WI38 (cell line): ENCODE results near the gene SLC25A15.

ENCODE experiments used
- H3K4me3 ChIP-seq: 2 replicates; pipeline ENCODE4 v1.5.1; 2011; ENCODE audit warnings: low read depth, mild to moderate bottlenecking, control low read depth, low read length
- CTCF ChIP-seq: IDR thresholded peaks from 2 replicates; pipeline ENCODE4 v1.5.1; 2012; ENCODE audit warnings: low read depth, mild to moderate bottlenecking, control low read depth, low read length

Gene SLC25A15

GRCh38 chr13:40789275-40790153 is at the start of gene SLC25A15:
SLC25A15 (plus strand) TSS chr13:40789611; CDS start chr13:40793227, 3,616 bp downstream.
- TF ChIP-seq CTCF, result no peak
- peak within 1 kb of the TSS; percentile 69 for H3K4me3 ChIP-seq

GRCh38 chr13:40749327-40749726 is 40.1 kb upstream of the SLC25A15 start:
- no peak for TF ChIP-seq CTCF
- H3K4me3 ChIP-seq, result no peak overlapping the region

- no peak for TF ChIP-seq CTCF
- no peak overlapping the region for H3K4me3 ChIP-seq
Measured at GRCh38 chr13:40755082-40755700, 34.2 kb upstream of the SLC25A15 start.

- H3K4me3 ChIP-seq, result no peak overlapping the region
- no peak for TF ChIP-seq CTCF
Measured at GRCh38 chr13:40756042-40756441, 33.4 kb upstream of the SLC25A15 start.

- no peak overlapping the region for H3K4me3 ChIP-seq
- no peak for TF ChIP-seq CTCF
Measured at GRCh38 chr13:40758811-40759210, 30.6 kb upstream of the SLC25A15 start.

GRCh38 chr13:40762849-40763248 is 26.6 kb upstream of the SLC25A15 start:
- no peak overlapping the region for H3K4me3 ChIP-seq
- TF ChIP-seq CTCF, result no peak
